ENCODE results near the gene RPS8. TPM values are rescaled to one million over a fixed set of nuclear protein-coding genes. Genes with fewer than 3 reads are reported as not detected.

RPS8 gene
- total RNA-seq, 1 experiment from 2014 or later, result 1,467 TPM

DNA sequence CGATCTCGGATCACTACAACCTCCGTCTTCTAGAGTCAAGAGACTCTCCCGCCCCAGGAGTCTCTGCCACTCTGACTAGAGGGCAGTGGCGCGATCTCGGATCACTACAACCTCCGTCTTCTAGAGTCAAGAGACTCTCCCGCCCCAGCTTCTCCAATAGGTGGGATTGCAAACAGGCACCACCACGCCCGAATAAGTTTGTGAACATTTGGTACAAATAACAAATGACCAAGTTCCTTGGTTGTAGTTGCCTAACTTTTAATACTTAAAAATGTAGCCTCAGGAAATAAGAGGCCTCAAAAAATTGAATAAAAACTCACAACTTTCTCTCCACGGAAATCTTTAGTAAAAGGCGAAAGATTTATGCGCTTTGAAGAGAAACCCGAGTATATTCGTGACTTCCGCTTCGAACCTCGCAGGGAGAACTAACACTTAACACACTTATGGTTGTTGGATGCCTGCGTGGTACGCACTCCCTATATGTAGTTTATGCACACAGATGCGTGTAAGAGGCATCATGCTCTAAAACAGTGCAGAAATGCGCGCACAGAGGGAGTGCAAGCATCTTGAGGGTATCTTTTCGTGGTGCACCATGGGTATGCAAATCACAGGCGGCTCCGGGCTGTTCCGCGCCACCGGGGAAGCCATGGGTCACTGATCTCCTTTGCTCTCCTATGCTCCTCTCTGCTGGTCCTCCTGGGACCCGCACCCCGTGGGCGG is 44.4 kb downstream of the RPS8 start:
- H3K27me3 ChIP-seq (replicated peaks; ENCODE audit: control insufficient read depth, insufficient read depth, low read length), result no peaks in the 10 kb centered on the region
- peak overlapping the region; percentile 49 for H3K4me3 ChIP-seq (ENCODE audit: low read depth, low read length)
- TF ChIP-seq, protein P1, sequence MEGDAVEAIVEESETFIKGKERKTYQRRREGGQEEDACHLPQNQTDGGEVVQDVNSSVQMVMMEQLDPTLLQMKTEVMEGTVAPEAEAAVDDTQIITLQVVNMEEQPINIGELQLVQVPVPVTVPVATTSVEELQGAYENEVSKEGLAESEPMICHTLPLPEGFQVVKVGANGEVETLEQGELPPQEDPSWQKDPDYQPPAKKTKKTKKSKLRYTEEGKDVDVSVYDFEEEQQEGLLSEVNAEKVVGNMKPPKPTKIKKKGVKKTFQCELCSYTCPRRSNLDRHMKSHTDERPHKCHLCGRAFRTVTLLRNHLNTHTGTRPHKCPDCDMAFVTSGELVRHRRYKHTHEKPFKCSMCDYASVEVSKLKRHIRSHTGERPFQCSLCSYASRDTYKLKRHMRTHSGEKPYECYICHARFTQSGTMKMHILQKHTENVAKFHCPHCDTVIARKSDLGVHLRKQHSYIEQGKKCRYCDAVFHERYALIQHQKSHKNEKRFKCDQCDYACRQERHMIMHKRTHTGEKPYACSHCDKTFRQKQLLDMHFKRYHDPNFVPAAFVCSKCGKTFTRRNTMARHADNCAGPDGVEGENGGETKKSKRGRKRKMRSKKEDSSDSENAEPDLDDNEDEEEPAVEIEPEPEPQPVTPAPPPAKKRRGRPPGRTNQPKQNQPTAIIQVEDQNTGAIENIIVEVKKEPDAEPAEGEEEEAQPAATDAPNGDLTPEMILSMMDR (IDR thresholded peaks at IDR 0.05; ENCODE audit: insufficient read depth in 1 of 2, low read depth in 1 of 2, low read length in 1 of 2, severe bottlenecking in 1 of 2, unreplicated experiment in 1 of 2), result no peak
- H3K9me3 ChIP-seq, result no peaks in the 10 kb centered on the region
- intact Hi-C loops (cut with micrococcal nuclease; ENCODE audit: unreplicated experiment), result loop anchor here (1.0 kb wide), 1 partner anchor 88 kb away; the partner anchor contains the start of gene RNU5D-1
- POLR2A ChIA-PET, result interaction anchor here (0.6 to 2.4 kb wide), 18 partner anchors 8 to 557 kb away, joined by 3 to 43 read pairs (median 4); partner anchors contain the start of genes BTBD19, DYNLT4, EIF2B3 and HECTD3
- H3K4me1 ChIP-seq, result 0 out of 2 replicates have a peak, but pooled peaks cover 7% of the 10 kb centered on the region
- Mint-ChIP-seq H3K27ac (ENCODE audit: unreplicated experiment) (peak overlapping the region; percentile 100), H3K27me3 (ENCODE audit: insufficient read depth, unreplicated experiment) (no peaks in the 10 kb centered on the region), H3K36me3 (ENCODE audit: insufficient read depth, unreplicated experiment) (peaks cover 19% of the 10 kb centered on the region), H3K4me1 (ENCODE audit: low read depth, unreplicated experiment) (peaks cover 8% of the 10 kb centered on the region), H3K4me3 (ENCODE audit: unreplicated experiment) (peak overlapping the region; percentile 80), H3K9me3 (ENCODE audit: unreplicated experiment) (no peaks in the 10 kb centered on the region)
- no peaks in the 10 kb centered on the region for H3K36me3 ChIP-seq (ENCODE audit: control insufficient read depth, insufficient read depth, low read length)
- TSS peak; percentile 97 for BruUV-seq (replicated peaks)
- peak; percentile 86 to 95 for DNase-seq
- CTCF ChIA-PET, result interaction anchor here (1.2 to 2.0 kb wide), 3 partner anchors 10 to 27 kb away, joined by 4 to 9 read pairs (median 6); partner anchors contain the start of gene PLK3

DNA sequence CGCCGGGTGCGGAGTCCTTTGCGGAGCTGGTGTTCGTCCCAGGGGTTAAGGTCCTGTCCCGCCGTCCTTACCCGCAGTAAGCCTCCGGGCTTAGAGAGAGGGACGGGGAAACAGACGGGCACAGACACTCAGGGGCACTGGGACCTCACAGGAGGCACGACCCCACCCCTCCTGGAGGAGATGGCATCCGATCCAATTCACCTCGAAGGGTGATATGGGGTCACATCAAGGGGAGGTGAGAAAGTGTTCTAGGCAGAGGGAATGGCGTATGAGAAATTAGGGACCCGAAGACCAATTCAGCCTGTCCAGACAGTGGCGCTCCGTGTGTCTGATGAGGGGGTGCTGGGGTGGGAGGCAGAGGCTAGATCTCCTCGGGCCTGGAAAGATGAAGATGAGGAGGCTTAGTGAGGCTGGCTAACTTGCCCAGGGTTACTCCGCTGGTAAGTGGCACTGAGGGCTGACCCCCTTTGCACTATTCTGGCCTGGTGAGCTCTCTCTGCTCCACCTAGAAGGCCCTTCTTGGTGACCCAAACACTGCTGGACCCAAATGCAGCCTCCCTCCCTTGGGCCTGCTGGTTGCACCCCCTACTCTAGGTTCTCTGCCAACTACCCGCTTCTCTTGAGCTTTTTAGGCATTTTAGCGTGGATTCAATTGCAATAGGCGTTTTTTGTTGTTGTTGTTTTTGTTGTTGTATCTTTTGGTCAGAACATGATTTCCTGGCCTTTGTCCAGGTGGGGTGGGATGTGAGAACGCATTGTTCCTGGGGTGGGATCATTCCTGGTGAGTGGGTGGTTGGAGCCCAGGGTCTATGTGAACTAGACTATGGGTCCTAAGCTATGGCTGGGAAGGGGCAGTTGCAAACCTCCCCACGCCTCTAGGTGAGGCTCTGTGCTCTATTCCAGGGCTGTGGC is 45.2 kb downstream of the RPS8 start:
- Histone ChIP-seq H3K4me3 (ENCODE audit: low read depth, low read length) (peak overlapping the region; percentile 49), H3K36me3 (ENCODE audit: control insufficient read depth, insufficient read depth, low read length) (no peaks in the 10 kb centered on the region), H3K4me1 (no peaks in the 10 kb centered on the region), H3K9me3 (no peaks in the 10 kb centered on the region), H3K27me3 (replicated peaks; ENCODE audit: control insufficient read depth, insufficient read depth, low read length) (no peaks in the 10 kb centered on the region)
- H3K4me3 Mint-ChIP-seq (ENCODE audit: unreplicated experiment), result peak overlapping the region; percentile 80
- no peaks in the 10 kb centered on the region for H3K4me1 Mint-ChIP-seq (ENCODE audit: low read depth, unreplicated experiment)
- TSS peak; percentile 48 for BruUV-seq (replicated peaks)
- DNase-seq, result no peak
- POLR2A ChIA-PET, result interaction anchor here (0.6 to 2.4 kb wide), 3 partner anchors 20 to 191 kb away, joined by 6 to 43 read pairs (median 15); partner anchors contain the start of genes HECTD3, PLK3 and UROD
- peaks cover 19% of the 10 kb centered on the region for H3K36me3 Mint-ChIP-seq (ENCODE audit: insufficient read depth, unreplicated experiment)
- intact Hi-C loops (cut with micrococcal nuclease; ENCODE audit: unreplicated experiment), result loop anchor here (1.0 kb wide), 1 partner anchor 89 kb away; the partner anchor contains the start of gene RNU5D-1
- no peaks in the 10 kb centered on the region for H3K27me3 Mint-ChIP-seq (ENCODE audit: insufficient read depth, unreplicated experiment)
- H3K27ac Mint-ChIP-seq (ENCODE audit: unreplicated experiment), result peak overlapping the region; percentile 100
- CTCF ChIA-PET, result interaction anchor here (1.6 kb wide), 1 partner anchor 11 kb away, joined by 6 read pairs; no protein-coding TSS in a partner anchor
- TF ChIP-seq, protein P1 (IDR thresholded peaks at IDR 0.05; ENCODE audit: insufficient read depth in 1 of 2, low read depth in 1 of 2, low read length in 1 of 2, severe bottlenecking in 1 of 2, unreplicated experiment in 1 of 2), result no peak
- no peaks in the 10 kb centered on the region for H3K9me3 Mint-ChIP-seq (ENCODE audit: unreplicated experiment)

DNA sequence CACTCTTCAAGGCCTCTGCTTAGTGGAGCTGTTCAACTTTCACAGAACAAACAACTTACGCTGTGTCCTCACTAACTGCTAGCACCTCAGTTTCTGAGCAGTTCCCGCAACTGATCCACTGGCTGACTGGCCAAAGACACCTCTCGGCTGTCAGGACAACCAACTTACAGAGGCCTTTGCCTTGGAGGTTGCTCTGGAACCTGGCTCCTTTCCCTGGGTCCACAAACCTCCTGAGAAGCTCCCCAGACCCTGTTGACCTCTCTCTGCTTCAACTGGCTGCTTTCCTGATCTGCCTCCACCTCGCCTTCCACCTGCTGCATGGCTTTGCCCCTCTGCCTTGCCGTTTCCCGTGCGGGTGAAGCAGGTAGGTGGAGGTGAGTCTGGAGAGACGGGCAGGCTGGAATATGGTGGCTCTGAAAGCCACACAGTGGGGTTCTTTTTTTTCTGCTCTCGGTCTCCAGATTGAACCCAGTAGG is 45.9 kb downstream of the RPS8 start:
- H3K27ac Mint-ChIP-seq (ENCODE audit: unreplicated experiment), result peak overlapping the region; percentile 100
- DNase-seq, result no peak
- H3K9me3 Mint-ChIP-seq (ENCODE audit: unreplicated experiment), result no peaks in the 10 kb centered on the region
- H3K4me1 Mint-ChIP-seq (ENCODE audit: low read depth, unreplicated experiment), result no peaks in the 10 kb centered on the region
- POLR2A ChIA-PET, result no interaction called here
- TF ChIP-seq, protein P1 (IDR thresholded peaks at IDR 0.05; ENCODE audit: insufficient read depth in 1 of 2, low read depth in 1 of 2, low read length in 1 of 2, severe bottlenecking in 1 of 2, unreplicated experiment in 1 of 2), result no peak
- Histone ChIP-seq H3K36me3 (ENCODE audit: control insufficient read depth, insufficient read depth, low read length) (no peaks in the 10 kb centered on the region), H3K4me3 (ENCODE audit: low read depth, low read length) (no peak overlapping the region), H3K9me3 (no peaks in the 10 kb centered on the region), H3K27me3 (replicated peaks; ENCODE audit: control insufficient read depth, insufficient read depth, low read length) (no peaks in the 10 kb centered on the region), H3K4me1 (no peaks in the 10 kb centered on the region)
- H3K36me3 Mint-ChIP-seq (ENCODE audit: insufficient read depth, unreplicated experiment), result peaks cover 19% of the 10 kb centered on the region
- CTCF ChIA-PET, result no interaction called here
- intact Hi-C loops (cut with micrococcal nuclease; ENCODE audit: unreplicated experiment), result no loop called here
- peak overlapping the region; percentile 80 for H3K4me3 Mint-ChIP-seq (ENCODE audit: unreplicated experiment)
- H3K27me3 Mint-ChIP-seq (ENCODE audit: insufficient read depth, unreplicated experiment), result no peaks in the 10 kb centered on the region
- BruUV-seq (replicated peaks), result no TSS peak

All from Caco-2 (cell line).